IMR-90 (cell line): Measurements from ENCODE around the gene REPIN1. TPM values are rescaled to one million over a fixed set of nuclear protein-coding genes. Genes with fewer than 3 reads are reported as not detected.

Source experiments
- ATAC-seq: fragments of 200-7000 bp; cut with Tn5 transposase; 2 replicates; pipeline ENCODE4 v1.9.1; 2020; ENCODE audit warnings: low read depth, mild to moderate bottlenecking, moderate library complexity
- BruUV-seq: library from RNA; stranded (reverse); fragments of 400-500 nt; replicated peaks from 2 replicates; lab custom pipeline; 2021; lab: Mats Ljungman, UMichigan
- CTCF ChIA-PET: fragments of 300-600 bp; formaldehyde crosslinking; extraction: SDS; loops from one replicate; lab custom pipeline; 2021; ENCODE audit warnings: antibody characterized with exemption; lab: Yijun Ruan, JAX
- POLR2A ChIA-PET: fragments of 300-600 bp; sonication (Branson Sonifier 250); formaldehyde crosslinking; loops from one replicate; lab custom pipeline; 2022; ENCODE audit warnings: antibody characterized with exemption; ENCODE audit not compliant: unreplicated experiment; lab: Charles Lee
- DNase-seq: peaks from one replicate; pipeline ENCODE4 v3.0.0; 2013
- H2AFZ ChIP-seq: replicated peaks from 2 replicates; pipeline ENCODE3; 2013; ENCODE audit warnings: low read length, mild to moderate bottlenecking; ENCODE audit not compliant: poor library complexity
- H2AK5ac ChIP-seq: 2 replicates; pipeline ENCODE4 v1.6.1; 2013; ENCODE audit warnings: low read depth, low read length, inconsistent platforms
- H2AK9ac ChIP-seq: replicated peaks from 2 replicates; pipeline ENCODE3; 2013; ENCODE audit warnings: mild to moderate bottlenecking, low read depth, low read length, moderate library complexity; ENCODE audit not compliant: poor library complexity
- H2BK120ac ChIP-seq: 2 replicates; pipeline ENCODE4 v1.6.1; 2013; ENCODE audit warnings: low read depth, low read length, inconsistent platforms
- H2BK15ac ChIP-seq: 3 replicates; pipeline ENCODE4 v1.6.1; 2013; ENCODE audit warnings: low read depth, low read length, inconsistent platforms
- H2BK20ac ChIP-seq: 2 replicates; pipeline ENCODE4 v1.6.1; 2013; ENCODE audit warnings: low read depth, mild to moderate bottlenecking, inconsistent platforms, low read length, moderate library complexity
- H2BK5ac ChIP-seq: 2 replicates; pipeline ENCODE4 v1.6.1; 2013; ENCODE audit warnings: mild to moderate bottlenecking, low read depth, low read length, inconsistent platforms; ENCODE audit not compliant: poor library complexity, severe bottlenecking
- H3K14ac ChIP-seq: replicated peaks from 2 replicates; pipeline ENCODE4 v1.6.1; 2013; ENCODE audit warnings: low read depth, low read length, inconsistent platforms
- H3K18ac ChIP-seq: 2 replicates; pipeline ENCODE4 v1.6.1; 2013; ENCODE audit warnings: low read depth, low read length, control low read depth
- H3K23ac ChIP-seq: 2 replicates; pipeline ENCODE4 v1.6.1; 2013; ENCODE audit warnings: low read depth, low read length, inconsistent platforms
- H3K27ac ChIP-seq: 2 replicates; pipeline ENCODE4 v1.5.1; 2013; ENCODE audit warnings: mild to moderate bottlenecking, control low read depth, low read length; ENCODE audit not compliant: insufficient read depth
- H3K27me3 ChIP-seq: 2 replicates; pipeline ENCODE4 v1.6.1; 2013; ENCODE audit warnings: low read length; ENCODE audit not compliant: control insufficient read depth, insufficient read depth
- H3K36me3 ChIP-seq: 2 replicates; pipeline ENCODE4 v1.6.1; 2013; ENCODE audit warnings: low read length, mixed read lengths; ENCODE audit not compliant: control insufficient read depth, insufficient read depth
- H3K4ac ChIP-seq: 2 replicates; pipeline ENCODE4 v1.6.1; 2013; ENCODE audit warnings: low read depth, low read length, inconsistent platforms
- H3K4me1 ChIP-seq: 2 replicates; pipeline ENCODE4 v1.6.1; 2013; ENCODE audit warnings: low read length, mixed read lengths; ENCODE audit not compliant: control insufficient read depth, insufficient read depth
- H3K4me2 ChIP-seq: 2 replicates; pipeline ENCODE4 v1.6.1; 2013; ENCODE audit warnings: low read depth, mild to moderate bottlenecking, control low read depth, low read length, moderate library complexity
- H3K4me3 ChIP-seq: 2 replicates; pipeline ENCODE4 v1.5.1; 2013; ENCODE audit warnings: low read depth, mild to moderate bottlenecking, control low read depth, low read length, moderate library complexity; ENCODE audit not compliant: insufficient read depth
- H3K56ac ChIP-seq: 2 replicates; pipeline ENCODE4 v1.6.1; 2013; ENCODE audit warnings: low read length, inconsistent platforms; ENCODE audit not compliant: insufficient read depth; ENCODE audit errors: extremely low read depth
- H3K79me1 ChIP-seq, 2 experiments: 2 replicates each; pipeline ENCODE4 v1.6.1; 2013; ENCODE audit warnings: low read length in 2 of 2, inconsistent platforms in 1 of 2, low read depth in 1 of 2
- H3K9ac ChIP-seq: 2 replicates; pipeline ENCODE4 v1.6.1; 2013; ENCODE audit warnings: low read depth, low read length, control low read depth
- H3K9me1 ChIP-seq: 2 replicates; pipeline ENCODE4 v1.6.1; 2013; ENCODE audit warnings: low read length, inconsistent platforms; ENCODE audit not compliant: insufficient read depth
- H3K9me3 ChIP-seq: 2 replicates; pipeline ENCODE4 v1.6.1; 2013; ENCODE audit warnings: low read length; ENCODE audit not compliant: control insufficient read depth, insufficient read depth
- H4K20me1 ChIP-seq: 2 replicates; pipeline ENCODE4 v1.6.1; 2013; ENCODE audit warnings: low read length, inconsistent platforms; ENCODE audit not compliant: insufficient read depth
- H4K5ac ChIP-seq: 2 replicates; pipeline ENCODE4 v1.6.1; 2013; ENCODE audit warnings: mild to moderate bottlenecking, low read depth, low read length, control low read depth
- H4K8ac ChIP-seq, 2 experiments: 2 replicates each; pipeline ENCODE4 v1.6.1; 2013; ENCODE audit warnings: low read depth in 2 of 2, low read length in 2 of 2, control low read depth in 1 of 2, inconsistent platforms in 1 of 2
- H4K91ac ChIP-seq: 2 replicates; pipeline ENCODE4 v1.6.1; 2013; ENCODE audit warnings: low read depth, low read length, inconsistent platforms; ENCODE audit not compliant: insufficient read depth
- BHLHE40 ChIP-seq: fragments of 150-350 bp; IDR thresholded peaks from 2 replicates; pipeline ENCODE4 v1.6.1; 2016; ENCODE audit warnings: mild to moderate bottlenecking, low read depth, low read length
- CEBPB ChIP-seq: IDR thresholded peaks from 2 replicates; pipeline ENCODE4 v1.6.1; 2012; ENCODE audit warnings: low read depth, low read length, improper control_type of control experiment
- CHD1 ChIP-seq: IDR thresholded peaks from 2 replicates; pipeline ENCODE4 v1.6.1; 2012; ENCODE audit warnings: low read depth, low read length, improper control_type of control experiment
- CTCF ChIP-seq: conservative IDR thresholded peaks from 2 replicates; pipeline ENCODE4 v1.5.1; 2012; ENCODE audit warnings: mild to moderate bottlenecking, low read depth, low read length, improper control_type of control experiment
- FOS ChIP-seq: fragments of 150-350 bp; IDR thresholded peaks from 2 replicates; pipeline ENCODE4 v1.6.1; 2016; ENCODE audit warnings: low read depth, low read length
- MAFK ChIP-seq: IDR thresholded peaks from 2 replicates; pipeline ENCODE4 v1.6.1; 2012; ENCODE audit warnings: low read depth, low read length, improper control_type of control experiment
- MAZ ChIP-seq: IDR thresholded peaks from 2 replicates; pipeline ENCODE4 v1.6.1; 2012; ENCODE audit warnings: low read depth, mild to moderate bottlenecking, low read length, improper control_type of control experiment, moderate library complexity, borderline replicate concordance
- MXI1 ChIP-seq: IDR thresholded peaks from 2 replicates; pipeline ENCODE4 v1.6.1; 2012; ENCODE audit warnings: low read depth, mild to moderate bottlenecking, low read length, moderate library complexity, borderline replicate concordance
- NFE2L2 ChIP-seq: fragments of 150-350 bp; IDR thresholded peaks from 2 replicates; pipeline ENCODE4 v1.6.1; 2016; ENCODE audit warnings: low read depth, mild to moderate bottlenecking, low read length
- POLR2A ChIP-seq: IDR thresholded peaks from 2 replicates; pipeline ENCODE4 v1.6.1; 2012; ENCODE audit warnings: mild to moderate bottlenecking, low read depth, low read length
- RAD21 ChIP-seq: IDR thresholded peaks from 2 replicates; pipeline ENCODE4 v1.6.1; 2012; ENCODE audit warnings: low read length, improper control_type of control experiment
- RCOR1 ChIP-seq: IDR thresholded peaks from 2 replicates; pipeline ENCODE4 v1.6.1; 2012; ENCODE audit warnings: mild to moderate bottlenecking, low read length, improper control_type of control experiment; ENCODE audit not compliant: insufficient replicate concordance
- RFX5 ChIP-seq: IDR thresholded peaks from 2 replicates; pipeline ENCODE4 v1.8.0; 2012; ENCODE audit warnings: low read depth, mild to moderate bottlenecking, low read length, moderate library complexity
- SMC3 ChIP-seq: fragments of 150-350 bp; IDR thresholded peaks from 2 replicates; pipeline ENCODE4 v1.6.1; 2016; ENCODE audit warnings: low read depth, mild to moderate bottlenecking, antibody characterized with exemption, low read length, moderate library complexity
- USF2 ChIP-seq: fragments of 150-350 bp; IDR thresholded peaks from 2 replicates; pipeline ENCODE4 v1.6.1; 2017; ENCODE audit warnings: mild to moderate bottlenecking, antibody characterized with exemption, low read length, low read depth
- WGBS, 2 experiments: methylation state at CpG; one replicate each; pipeline versions ENCODE4 v1.1.5 to v1.1.7; 2013; ENCODE audit warnings: missing lambda C conversion rate in 2 of 2; ENCODE audit not compliant: insufficient read length in 1 of 2; ENCODE audit errors: extremely low coverage in 2 of 2; 5-methylcytosine and 5-hydroxymethylcytosine counted together
- dilution Hi-C: fragments of 300-500 bp; cut with HindIII; formaldehyde crosslinking; loops from one replicate; pipeline ENCODE4 v1.14.3; 2018; ENCODE audit warnings: low sequenced_read_pairs; ENCODE audit not compliant: unreplicated experiment
- in situ Hi-C: fragments of 300-500 bp; cut with MboI; formaldehyde crosslinking; loops from 3 replicates; pipeline ENCODE4 v1.14.3; 2019; ENCODE audit warnings: low sequenced_read_pairs, inconsistent platforms, mixed read lengths
- intact Hi-C: fragments of 100-400 bp; cut with micrococcal nuclease; formaldehyde crosslinking; loops from 2 replicates; pipeline ENCODE4 v1.10.0; 2022
- polyA plus RNA-seq, 3 experiments: library from polyadenylated mRNA; depleted of rRNA; stranded (reverse); fragments of >200 nt; gene quantifications; 2 replicates each; pipeline ENCODE4 v1.2.3, GENCODE V29; 2012; ENCODE audit warnings: low replicate concordance in 1 of 3
- total RNA-seq: library from RNA; depleted of rRNA; stranded (reverse); fragments of >200 nt; gene quantifications from 2 replicates; pipeline ENCODE4 v1.2.3, GENCODE V29; 2012

The REPIN1 gene
- total and polyA plus RNA-seq, 2 of the 4 experiments (the other 2 are of a cell fraction): 19.4 to 50.6 TPM

GRCh38 chr7:150384406-150385301 is 16.0 kb downstream of the REPIN1 start:
- no peak for ATAC-seq
- Histone ChIP-seq H3K4me2 (no peak overlapping the region), H2BK5ac (no peak overlapping the region), H3K14ac (no peak overlapping the region), H2BK120ac (no peak overlapping the region), H3K9me1 (peaks cover 14% of the 10 kb centered on the region; the same call in 1 of the 2 replicates), H3K9me3 (no peaks in the 10 kb centered on the region), H3K23ac (no peak overlapping the region), H3K4me3 (no peak overlapping the region), H3K4ac (no peak overlapping the region), H3K27me3 (no peaks in the 10 kb centered on the region), H2BK15ac (no peak overlapping the region), H2AK9ac (no peak overlapping the region), H4K91ac (no peak overlapping the region), H2BK20ac (no peak overlapping the region), H2AK5ac (no peak overlapping the region), H3K27ac (no peak overlapping the region), H3K79me1 (peaks cover 19 to 55% of the 10 kb centered on the region in 2 experiments), H4K8ac (no peak overlapping the region), H3K18ac (no peak overlapping the region), H3K56ac (no peak overlapping the region), H4K5ac (no peak overlapping the region), H2AFZ (no peak overlapping the region), H3K4me1 (peaks cover 12% of the 10 kb centered on the region), H3K9ac (no peak overlapping the region), H3K36me3 (peaks cover 2% of the 10 kb centered on the region; the same call in 1 of the 2 replicates), H4K20me1 (peaks cover 7% of the 10 kb centered on the region; the same call in 1 of the 2 replicates)
- dilution Hi-C loops (no loop called here), intact Hi-C loops (no loop called here), in situ Hi-C loops (no loop called here)
- ChIA-PET POLR2A (no interaction called here), CTCF (interaction anchor here (1.2 kb wide), 1 partner anchor 28 kb away, joined by 5 read pairs; no protein-coding TSS in a partner anchor)
- BruUV-seq: no TSS peak
- 100% methylated on average over 1 of the region's 15 CpGs; no CpG with 5 or more reads in 1 of the 2 experiments for WGBS, 2 experiments
- no peak for DNase-seq
- TF ChIP-seq BHLHE40: no peak
- TF ChIP-seq USF2: no peak
- no peak for TF ChIP-seq RAD21
- no peak for TF ChIP-seq RCOR1
- no peak for TF ChIP-seq CEBPB
- TF ChIP-seq POLR2A: no peak
- TF ChIP-seq CTCF: no peak
- no peak for TF ChIP-seq RFX5
- TF ChIP-seq FOS: no peak
- TF ChIP-seq NFE2L2: no peak
- no peak for TF ChIP-seq SMC3
- TF ChIP-seq CHD1: no peak
- TF ChIP-seq MAZ: no peak
- no peak for TF ChIP-seq MAFK
- TF ChIP-seq MXI1: no peak
